GM21390 (cell line): ENCODE data around the gene SYT17.

Source experiments
- ATAC-seq: cut with Tn5 transposase; IDR thresholded peaks from one replicate; pipeline ENCODE4 v1.9.1; 2021; ENCODE audit not compliant: unreplicated experiment

SYT17 gene

DNA sequence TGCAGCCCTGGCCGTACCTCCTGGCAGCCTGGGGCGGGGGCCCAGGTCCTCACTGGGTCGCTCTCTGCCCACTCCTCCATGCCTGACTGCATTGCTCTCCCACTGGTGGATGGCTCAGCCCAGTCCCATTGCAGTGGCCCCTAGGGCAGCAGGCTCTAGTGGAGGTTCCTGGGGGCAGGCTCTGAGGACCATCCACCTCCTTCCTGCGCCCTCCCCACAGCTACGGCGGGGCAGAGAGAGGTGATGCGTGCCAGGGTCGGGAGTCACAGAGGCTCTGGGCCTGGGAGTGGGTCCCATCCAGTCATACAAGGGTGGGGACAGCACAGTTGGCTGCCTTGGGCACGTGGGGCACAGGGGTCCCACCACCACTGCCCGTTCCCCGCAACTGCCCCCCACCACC, 73.5 kb downstream of the SYT17 start:
- ATAC-seq = no peak

DNA sequence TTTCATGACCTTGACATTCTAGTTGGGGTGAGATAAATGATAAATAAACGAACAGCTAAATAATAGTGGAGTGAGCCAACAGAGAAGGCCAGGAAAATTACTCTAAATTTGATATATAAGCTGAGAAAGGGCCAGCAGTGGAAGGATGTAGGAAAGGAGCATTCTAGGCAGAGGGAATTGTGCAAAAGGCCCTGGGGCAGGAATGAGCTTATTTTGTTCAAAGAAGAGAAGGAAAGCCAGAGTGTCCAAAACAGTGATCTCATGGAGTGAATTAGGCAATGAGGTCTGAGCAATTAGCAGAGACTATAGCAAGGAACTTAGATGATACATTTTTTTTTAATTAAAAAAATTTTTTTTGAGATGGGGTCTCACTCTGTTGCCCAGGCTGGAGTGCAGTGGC, 74.1 kb downstream of the SYT17 start:
- no peak for ATAC-seq

DNA sequence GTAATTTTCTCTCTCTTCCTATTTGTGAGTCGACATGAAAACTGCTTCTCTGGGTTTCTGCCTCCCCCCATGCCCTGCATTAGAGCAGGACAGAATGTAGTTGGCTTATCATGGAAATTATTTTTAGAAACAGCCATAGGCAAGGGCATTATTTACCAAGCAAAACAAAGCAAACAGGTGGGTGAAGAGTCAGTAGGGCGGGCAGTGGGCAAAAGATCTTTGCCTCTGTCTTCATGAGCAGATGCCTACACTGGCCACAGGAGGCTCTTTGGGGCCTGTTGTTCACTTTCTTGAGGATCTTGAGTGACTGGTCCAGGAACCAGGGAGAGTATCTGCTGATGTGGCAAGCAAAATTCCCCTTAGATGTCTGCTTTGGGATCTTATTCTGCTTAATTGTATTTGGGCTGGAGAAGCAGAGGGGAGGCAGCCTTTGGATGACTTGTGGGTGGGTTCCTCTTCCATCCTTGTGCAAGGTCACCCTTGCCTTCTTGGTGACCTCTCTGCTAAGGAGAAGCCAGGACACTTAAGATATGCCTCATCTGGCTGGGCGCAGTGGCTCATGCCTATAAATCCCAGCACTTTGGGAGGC, 75.0 kb downstream of the SYT17 start:
- no peak for ATAC-seq

DNA sequence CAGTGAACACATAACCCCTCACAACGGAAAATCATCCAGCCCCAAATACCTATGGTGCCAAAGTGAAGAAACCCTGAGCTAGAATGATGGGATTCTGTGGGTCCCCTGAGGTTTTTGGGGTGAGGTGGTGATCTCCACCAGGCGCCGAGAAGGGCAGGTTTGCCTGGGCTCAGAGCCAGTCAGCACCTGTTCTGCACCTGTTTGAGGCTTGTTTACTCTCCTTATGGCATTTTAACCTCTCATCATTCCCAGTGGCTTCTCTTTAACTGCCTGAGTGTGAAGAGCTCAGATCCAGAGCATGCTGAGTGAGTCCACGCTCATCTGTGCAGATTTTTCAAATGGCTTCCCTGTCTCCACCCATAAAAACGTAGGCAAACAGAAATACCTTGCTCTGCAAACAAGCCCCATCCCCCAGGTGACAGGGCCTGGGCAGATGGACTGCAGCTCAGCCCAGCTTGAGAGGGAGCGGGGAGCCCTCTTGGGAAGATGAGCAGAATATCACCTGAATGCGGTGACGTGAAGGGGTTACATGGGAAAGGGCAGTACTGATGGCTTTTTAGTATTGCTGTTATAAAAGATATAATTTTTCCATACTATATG, 77.4 kb downstream of the SYT17 start:
- ATAC-seq = no peak

DNA sequence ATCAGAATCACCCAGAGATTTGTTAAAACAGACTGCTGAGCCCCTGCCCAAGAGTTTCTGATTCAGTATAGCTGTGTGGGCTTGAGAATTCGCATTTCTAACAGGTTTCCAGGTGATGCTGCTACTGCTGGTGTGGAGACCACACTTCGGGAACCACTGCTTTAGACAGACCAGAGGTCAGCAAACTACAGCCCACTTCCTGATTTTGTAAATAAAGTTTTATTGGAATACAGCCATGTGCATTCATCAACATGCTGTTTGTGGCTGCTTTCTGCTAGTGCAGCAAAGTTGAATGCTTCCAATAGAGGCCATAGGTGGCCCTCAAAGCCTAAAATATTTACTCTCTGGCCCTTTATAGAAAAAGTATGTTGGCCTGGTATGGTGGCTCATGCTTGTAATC, 84.9 kb downstream of the SYT17 start:
- ATAC-seq = no peak

DNA sequence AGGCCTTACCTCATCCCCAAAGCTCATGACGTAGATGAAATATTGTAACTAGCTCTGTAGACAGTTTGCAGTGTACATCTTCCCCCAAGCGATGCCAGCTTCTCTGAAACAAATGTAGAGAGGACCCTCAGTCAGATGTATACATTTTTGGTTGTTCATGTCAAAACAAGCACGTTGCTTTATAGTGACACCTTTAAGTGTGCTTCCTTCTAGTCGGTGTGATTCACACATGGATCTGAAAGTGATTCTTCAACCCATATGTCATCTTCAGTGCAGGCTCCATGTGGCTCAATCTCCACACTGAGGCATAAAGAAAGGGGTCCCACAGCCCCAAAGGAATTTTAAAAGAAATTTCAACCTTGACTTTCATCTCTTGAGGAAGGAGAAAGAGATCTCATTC, 86.6 kb downstream of the SYT17 start:
- no peak for ATAC-seq

DNA sequence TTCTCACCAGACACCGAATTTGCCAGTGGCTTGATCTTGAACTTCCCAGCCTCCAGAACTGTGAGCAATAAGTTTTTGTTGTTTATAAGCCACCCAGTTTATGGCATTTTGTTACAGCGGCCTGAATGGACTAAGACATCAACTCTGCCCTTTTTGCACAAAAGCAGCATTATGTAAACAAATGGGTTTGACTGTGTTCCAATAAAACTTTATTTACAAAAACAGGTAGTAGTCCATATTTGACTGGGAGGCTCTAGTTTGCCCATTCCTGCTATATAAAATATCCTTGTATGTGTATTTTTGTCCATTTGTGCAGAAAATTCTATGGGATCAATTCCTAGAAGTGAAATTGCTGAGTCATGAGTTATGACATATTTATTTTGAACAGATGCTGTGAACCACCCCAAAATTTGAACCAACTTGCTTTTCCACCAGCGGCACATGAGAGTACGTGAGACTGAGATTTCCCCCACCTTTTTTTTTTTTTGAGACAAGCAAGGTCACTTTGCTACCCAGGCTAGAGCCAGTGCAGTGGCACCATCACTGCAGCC, 96.2 kb downstream of the SYT17 start:
- ATAC-seq = no peak

DNA sequence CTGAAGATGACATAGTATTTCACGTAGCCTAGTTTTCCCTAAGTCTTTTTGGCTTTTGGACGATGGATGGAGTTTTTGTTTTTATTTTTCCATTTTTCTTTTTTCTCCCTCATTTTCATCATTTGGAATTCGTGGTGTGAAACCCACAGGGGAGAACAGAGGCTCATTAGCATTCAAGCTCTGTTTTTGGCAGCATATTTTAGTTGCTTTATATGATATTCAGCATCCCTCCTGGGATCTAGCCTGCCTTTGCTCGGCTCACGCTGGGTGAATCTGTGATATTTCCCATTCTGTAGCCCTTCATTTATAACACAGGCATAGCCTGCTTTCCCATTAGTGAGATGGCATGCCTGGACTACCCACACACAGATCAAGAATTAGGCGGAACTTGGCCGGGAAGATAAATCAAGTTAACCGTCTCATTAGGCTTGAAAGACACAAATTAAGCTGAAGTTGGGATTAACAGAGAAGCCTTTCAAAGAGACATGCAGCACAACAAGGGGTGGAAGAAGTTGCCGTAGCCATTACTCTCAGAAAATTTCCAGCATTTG, 97.4 kb downstream of the SYT17 start:
- ATAC-seq = no peak

DNA sequence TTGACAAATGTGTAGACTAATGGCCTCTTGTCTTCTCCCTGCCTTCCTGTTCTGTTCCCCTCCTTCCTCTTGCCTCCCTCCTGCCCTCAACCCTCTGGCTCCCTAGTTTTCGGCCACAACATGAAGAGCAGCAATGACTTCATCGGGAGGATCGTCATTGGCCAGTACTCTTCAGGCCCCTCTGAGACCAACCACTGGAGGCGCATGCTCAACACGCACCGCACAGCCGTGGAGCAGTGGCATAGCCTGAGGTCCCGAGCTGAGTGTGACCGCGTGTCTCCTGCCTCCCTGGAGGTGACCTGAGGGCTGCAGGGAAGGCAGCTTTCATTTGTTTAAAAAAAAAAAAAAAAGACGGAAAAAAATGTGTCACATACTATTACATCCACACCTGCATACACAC, 98.7 kb downstream of the SYT17 start:
- ATAC-seq = no peak

DNA sequence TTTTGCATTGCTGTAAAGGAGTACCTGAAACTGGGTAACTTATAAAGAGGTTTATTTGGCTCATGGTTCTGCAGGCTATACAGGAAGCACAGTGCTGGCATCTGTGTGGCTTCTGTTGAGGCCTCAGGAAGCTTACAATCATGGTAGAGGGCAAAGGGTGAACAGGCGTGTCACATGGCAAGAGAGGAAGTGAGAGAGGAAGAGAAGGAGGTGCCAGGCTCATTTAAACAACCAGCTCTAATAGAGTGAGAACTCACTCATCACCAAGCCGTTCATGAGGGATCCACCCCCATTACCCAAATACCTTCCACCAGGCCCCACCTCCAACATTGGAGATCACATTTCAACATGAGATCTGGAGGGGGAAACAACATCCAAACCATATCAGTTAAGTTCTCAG, 101.1 kb downstream of the SYT17 start:
- no peak for ATAC-seq

DNA sequence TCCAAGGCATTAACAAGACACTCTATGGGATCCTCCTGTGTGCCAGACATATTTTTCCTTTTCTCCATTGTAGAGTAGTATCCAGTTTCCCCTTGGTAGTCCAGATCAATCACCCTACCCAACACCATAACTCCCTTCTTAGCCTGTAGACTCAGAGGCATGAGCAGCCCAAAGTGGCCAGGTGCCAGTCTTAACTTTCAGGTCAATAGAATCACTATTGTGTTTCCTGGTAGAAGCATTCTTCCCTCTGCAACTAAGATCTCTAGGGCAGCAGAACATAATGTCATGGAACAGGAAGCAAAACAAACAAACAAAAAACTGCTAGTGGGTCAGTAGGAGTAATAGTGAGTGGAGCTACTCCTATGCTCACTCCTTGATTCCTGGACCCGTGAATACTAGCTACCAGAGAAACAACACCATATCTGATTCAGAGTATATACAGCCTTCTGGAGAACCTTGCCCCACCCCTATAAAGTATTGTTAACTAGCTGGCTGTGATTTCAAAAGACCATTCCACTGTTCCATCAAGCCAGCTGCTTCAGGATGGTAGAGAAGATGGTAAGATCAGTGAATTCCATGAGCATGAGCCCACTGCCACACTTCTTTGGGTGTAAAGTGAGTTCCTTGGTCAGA, 106.2 kb downstream of the SYT17 start:
- no peak for ATAC-seq

DNA sequence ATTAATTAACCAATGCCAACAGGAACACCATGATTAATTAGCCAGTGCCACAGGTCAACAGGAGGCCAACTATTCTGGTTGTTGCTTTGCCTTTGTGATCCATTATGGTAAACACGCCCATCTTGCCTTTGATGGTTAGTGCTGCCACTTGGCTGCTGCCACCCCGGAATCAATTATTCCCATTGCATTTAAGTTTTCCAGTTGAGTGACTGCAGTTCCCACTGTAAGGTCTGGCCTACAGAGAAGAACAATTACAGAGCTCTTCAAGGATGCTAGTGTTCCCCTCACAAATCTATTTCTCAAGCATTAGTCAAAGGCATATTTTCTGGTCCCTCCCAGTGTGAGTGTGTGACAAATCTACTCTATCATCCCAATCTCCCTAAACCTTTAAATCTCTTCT, 110.4 kb downstream of the SYT17 start:
- ATAC-seq = no peak

DNA sequence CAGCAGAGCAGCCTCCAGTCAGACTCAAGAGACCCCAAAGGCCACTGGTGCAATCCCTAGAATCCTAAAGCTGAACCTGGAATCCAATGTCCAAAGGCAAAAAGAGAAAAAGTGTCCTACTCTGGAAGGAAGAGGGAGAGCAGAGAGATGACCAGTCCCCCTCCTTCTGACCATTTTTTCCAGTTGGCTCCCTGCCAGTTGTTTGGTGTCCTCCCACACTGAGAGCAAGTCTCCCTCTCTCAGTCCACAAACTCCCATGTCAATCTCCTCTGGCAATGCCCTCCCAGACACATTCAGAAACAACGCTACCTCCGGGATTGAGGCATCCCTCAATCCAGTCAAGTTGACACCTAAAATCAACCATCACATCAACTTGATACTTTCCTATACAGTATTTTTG, 113.2 kb downstream of the SYT17 start:
- ATAC-seq = no peak

DNA sequence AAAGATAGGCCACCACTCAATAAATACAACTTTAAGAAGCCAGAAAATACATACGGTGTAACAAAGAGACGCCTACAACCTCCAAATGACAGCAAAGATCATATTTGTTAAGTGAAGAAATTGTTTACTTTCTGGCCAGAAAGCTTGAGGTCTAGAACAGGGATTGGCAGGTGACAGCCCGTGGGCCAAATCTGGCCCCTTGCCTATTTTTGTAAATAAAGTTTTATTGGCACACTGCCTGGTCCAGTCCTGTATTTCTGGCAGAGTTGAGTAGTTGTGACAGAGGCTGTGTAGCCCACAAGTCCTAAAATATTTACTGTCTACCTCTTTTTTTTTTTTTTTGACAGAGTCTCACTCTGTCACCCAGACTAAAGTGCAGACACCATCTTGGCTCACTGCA, 114.1 kb downstream of the SYT17 start:
- no peak for ATAC-seq

DNA sequence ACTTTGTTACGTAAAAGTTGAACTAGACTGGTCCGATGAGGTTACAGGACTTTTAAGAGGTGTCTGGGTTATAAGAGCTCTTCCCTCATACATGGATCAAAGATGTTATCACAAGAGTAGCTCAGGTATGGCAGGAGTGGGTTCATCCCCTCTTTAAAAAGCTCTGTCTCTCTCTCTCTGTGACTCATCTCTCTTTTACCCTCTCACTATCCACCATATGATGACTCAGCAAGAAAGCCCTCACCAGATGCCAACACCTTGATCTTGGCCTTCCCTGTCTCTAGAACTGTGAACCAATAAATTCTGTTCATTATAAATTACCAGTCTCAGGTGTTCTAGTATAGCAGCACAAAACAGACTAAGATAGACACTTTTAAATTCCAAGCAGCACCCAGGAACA, 115.6 kb downstream of the SYT17 start:
- ATAC-seq = no peak

DNA sequence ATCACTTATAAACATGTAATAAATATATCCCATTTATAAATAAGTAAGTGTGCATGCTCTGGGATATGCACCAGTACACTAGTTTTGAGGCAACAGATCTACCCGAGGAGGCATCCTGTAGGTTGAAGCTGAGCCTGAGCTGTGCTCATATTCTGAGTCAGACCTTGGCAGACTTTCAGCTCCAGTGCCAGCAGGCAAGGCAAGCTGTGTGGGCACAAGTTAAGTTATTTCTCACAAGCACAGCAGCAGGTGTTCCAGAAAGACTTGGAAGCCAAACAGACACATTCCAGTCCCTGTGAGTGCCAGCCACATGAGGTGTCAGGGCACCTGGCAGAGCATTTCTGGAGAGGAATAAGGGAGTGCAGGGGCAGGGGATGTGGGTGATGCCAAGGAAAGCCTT, 116.2 kb downstream of the SYT17 start:
- no peak for ATAC-seq

DNA sequence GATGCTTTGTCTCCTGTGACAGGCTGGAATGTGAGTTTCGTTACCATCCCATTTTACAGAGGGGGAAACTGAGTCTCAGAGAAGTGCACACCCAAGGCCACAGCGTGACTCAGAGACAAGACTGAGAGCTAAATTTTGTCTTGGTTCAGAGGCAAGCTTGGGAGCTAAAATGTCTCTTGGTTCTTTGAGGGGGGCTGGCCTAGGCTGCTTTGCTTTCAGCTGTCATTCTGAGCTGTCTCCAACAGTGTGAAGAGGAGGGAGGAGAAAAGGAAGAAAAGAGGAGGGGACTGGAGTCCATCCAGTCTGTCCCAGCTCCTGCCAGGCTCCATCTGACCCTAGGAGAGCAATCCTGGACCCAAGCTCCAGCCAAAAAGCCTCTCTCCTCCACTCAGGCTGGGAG, 117.4 kb downstream of the SYT17 start, which contains the start of gene CLEC19A:
Gene CLEC19A (plus strand): TSS at position 301 of the 400 bp plus-strand sequence. CDS start 121 bp downstream, outside the sequence.
- ATAC-seq = no peak

DNA sequence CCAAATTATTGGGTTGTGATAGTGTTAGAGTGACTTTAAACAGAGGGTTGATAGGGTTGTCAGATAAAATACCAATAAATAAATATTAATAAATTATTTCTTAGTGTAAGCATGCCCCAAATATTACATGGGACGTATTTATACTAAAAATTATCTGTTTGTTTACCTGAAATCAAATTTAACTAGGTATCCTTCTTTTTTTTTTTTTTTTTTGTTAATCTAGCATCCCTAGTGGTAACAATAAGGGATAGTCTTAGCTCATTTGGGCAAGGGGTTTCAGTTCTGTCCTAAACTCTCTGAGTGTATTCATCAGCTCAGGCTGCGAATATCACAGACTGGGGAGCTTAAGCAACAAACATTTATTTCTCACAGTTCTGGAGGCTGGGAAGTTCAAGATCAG, 118.8 kb downstream of the SYT17 start:
- no peak for ATAC-seq

DNA sequence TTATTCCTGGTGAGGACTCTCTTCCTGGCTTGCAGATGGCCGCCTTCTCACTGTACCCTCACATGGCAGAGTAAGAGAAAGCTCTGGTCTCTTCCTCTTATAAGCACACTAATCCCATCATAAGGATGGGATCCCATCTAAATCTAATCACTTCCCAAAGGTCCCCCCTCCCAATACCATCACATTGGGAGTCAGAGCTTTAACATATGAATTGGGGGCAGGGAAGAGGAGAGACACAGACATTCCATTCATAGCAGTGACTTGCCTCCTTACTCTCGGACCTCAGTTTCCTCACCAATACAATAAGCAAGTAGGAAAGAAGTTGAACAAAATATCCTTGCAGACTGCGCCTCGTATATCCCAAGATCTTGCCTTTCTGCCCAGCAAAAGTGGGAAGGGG, 119.2 kb downstream of the SYT17 start:
- ATAC-seq = no peak

DNA sequence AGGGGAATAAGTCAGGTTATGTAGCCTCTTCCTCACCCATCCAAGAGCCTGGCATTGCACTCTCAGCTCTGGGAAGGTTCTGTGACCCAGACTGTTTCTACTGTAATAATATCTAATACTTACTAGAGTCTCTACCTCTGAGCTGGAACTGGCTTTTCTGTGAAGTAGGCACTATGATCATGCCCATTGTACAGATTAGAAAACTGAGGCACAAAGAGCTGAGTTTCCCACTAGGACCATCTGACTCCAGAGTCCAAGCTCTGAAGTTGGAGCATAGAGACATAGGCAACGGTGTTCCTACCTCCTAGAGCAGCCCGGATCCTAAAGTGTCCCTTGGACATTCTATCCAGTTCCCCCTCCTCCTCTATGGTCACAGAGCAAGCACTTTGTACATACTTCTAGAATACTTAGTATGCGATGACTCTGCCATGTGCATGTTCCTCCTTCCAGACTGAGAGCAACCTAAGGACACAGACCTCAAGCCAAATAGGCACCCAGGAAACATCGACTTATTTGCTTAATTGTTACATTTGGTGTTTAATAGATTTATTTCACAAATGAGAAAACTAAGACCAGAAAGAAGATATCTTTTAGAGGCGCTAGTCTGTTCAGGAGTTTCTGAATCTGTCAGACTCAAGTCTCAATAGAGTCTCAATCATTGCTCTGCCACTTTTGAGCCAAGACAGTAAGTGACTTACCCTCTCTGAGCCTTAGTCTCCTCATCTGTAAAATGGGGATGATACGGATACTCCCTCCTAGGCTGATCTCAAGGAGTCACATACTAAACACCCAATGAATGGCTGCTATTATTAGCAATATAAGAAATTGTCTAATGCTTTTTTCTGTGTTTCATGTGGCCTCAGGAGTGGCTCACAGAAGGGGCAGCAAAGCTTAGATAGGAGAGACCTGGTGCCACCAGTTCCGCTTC, 121.1 kb downstream of the SYT17 start:
- ATAC-seq = no peak
